Fibroblast of lung (primary cell): Measurements from ENCODE around the gene LCN6.

ENCODE experiments used
- CTCF ChIP-seq, 2 donors: IDR thresholded peaks in 1 of 2; conservative IDR thresholded peaks in 1 of 2; 1 replicate in 1 of 2; 2 replicates in 1 of 2; pipeline ENCODE4 v1.5.1; 2011 to 2012; ENCODE audit warnings: low read length in 2 of 2, control low read depth in 1 of 2, inconsistent platforms in 1 of 2, low read depth in 1 of 2, mild to moderate bottlenecking in 1 of 2
- EZH2 ChIP-seq: IDR thresholded peaks from 2 replicates; pipeline ENCODE4 v1.5.1; 2012; ENCODE audit warnings: low read length, control low read depth, mild to moderate bottlenecking; ENCODE audit errors: missing control alignments

GRCh38 chr9:136714893-136715274, 33.4 kb downstream of the LCN6 start:
- TF ChIP-seq EZH2 (no peak), CTCF (conservative IDR thresholded peaks at IDR 0.05 in 1 of 2, IDR thresholded peaks at IDR 0.05 in 1 of 2; ENCODE audit: low read depth in 1 of 2, low read length in 2 of 2) (no peak)
